ENCODE data around the gene HCFC2.

- TF ChIP-seq CTCF (IDR thresholded peaks at IDR 0.05) (no peak), POLR2A (IDR thresholded peaks at IDR 0.05) (no peak)
These were observed 8.5 kb upstream of the HCFC2 start for GRCh38 chr12:104055686-104056388.
